Dendritic cell treated with granulocyte-macrophage colony-stimulating factor and Interleukin-4, amounts not matched to agents 40 ng/mL and 50 ng/mL, for 4 days (primary cell): Measurements from ENCODE around the gene PTHLH.

Experiments used
- H3K27ac Mint-ChIP-seq: one replicate; pipeline ENCODE4 v1.8.0; 2022; ENCODE audit warnings: mild to moderate bottlenecking, mixed read lengths
- H3K27me3 Mint-ChIP-seq: one replicate; pipeline ENCODE4 v1.8.0; 2022; ENCODE audit warnings: mild to moderate bottlenecking, mixed read lengths
- H3K36me3 Mint-ChIP-seq: one replicate; pipeline ENCODE4 v1.8.0; 2022; ENCODE audit warnings: low read depth, mixed read lengths
- H3K4me1 Mint-ChIP-seq: one replicate; pipeline ENCODE4 v1.8.0; 2022; ENCODE audit warnings: low read depth, mixed read lengths
- H3K4me3 Mint-ChIP-seq: one replicate; pipeline ENCODE4 v1.8.0; 2022; ENCODE audit warnings: mild to moderate bottlenecking, moderate library complexity, mixed read lengths
- H3K9me3 Mint-ChIP-seq: one replicate; pipeline ENCODE4 v1.8.0; 2022; ENCODE audit warnings: mixed read lengths
- intact Hi-C: fragments of 100-400 bp; cut with micrococcal nuclease; formaldehyde crosslinking; loops from one replicate; pipeline ENCODE4 v1.15.0; 2022

Gene PTHLH

GRCh38 chr12:27940756-27941402, 31.7 kb downstream of the PTHLH start:
- no peaks in the 10 kb centered on the region for H3K9me3 Mint-ChIP-seq
- intact Hi-C loops: loop anchor here (2.0 kb wide), 1 partner anchor 208 kb away; no protein-coding TSS in a partner anchor
- peaks cover 13% of the 10 kb centered on the region for H3K4me1 Mint-ChIP-seq
- peaks cover 3% of the 10 kb centered on the region for H3K27me3 Mint-ChIP-seq
- no peak overlapping the region for H3K4me3 Mint-ChIP-seq
- H3K27ac Mint-ChIP-seq: no peak overlapping the region
- no peaks in the 10 kb centered on the region for H3K36me3 Mint-ChIP-seq

GRCh38 chr12:27940245-27940644, 32.3 kb downstream of the PTHLH start:
- Mint-ChIP-seq H3K4me1 (peaks cover 13% of the 10 kb centered on the region), H3K27me3 (peaks cover 3% of the 10 kb centered on the region), H3K27ac (no peak overlapping the region), H3K9me3 (no peaks in the 10 kb centered on the region), H3K4me3 (no peak overlapping the region), H3K36me3 (no peaks in the 10 kb centered on the region)
- intact Hi-C loops: loop anchor here (2.0 kb wide), 1 partner anchor 207 kb away; no protein-coding TSS in a partner anchor

GRCh38 chr12:27937768-27938167, 34.8 kb downstream of the PTHLH start:
- intact Hi-C loops: no loop called here
- peaks cover 13% of the 10 kb centered on the region for H3K4me1 Mint-ChIP-seq
- no peaks in the 10 kb centered on the region for H3K9me3 Mint-ChIP-seq
- H3K4me3 Mint-ChIP-seq: no peak overlapping the region
- H3K27me3 Mint-ChIP-seq: peaks cover 3% of the 10 kb centered on the region
- no peaks in the 10 kb centered on the region for H3K36me3 Mint-ChIP-seq
- no peak overlapping the region for H3K27ac Mint-ChIP-seq

- Mint-ChIP-seq H3K9me3 (no peaks in the 10 kb centered on the region), H3K27me3 (no peaks in the 10 kb centered on the region), H3K27ac (no peak overlapping the region), H3K4me1 (peaks cover 13% of the 10 kb centered on the region), H3K36me3 (no peaks in the 10 kb centered on the region), H3K4me3 (no peak overlapping the region)
- intact Hi-C loops: no loop called here
Measured at GRCh38 chr12:27936196-27936595, 36.3 kb downstream of the PTHLH start.

GRCh38 chr12:27934276-27934675, 38.3 kb downstream of the PTHLH start:
- intact Hi-C loops: no loop called here
- peaks cover 13% of the 10 kb centered on the region for H3K4me1 Mint-ChIP-seq
- no peak overlapping the region for H3K4me3 Mint-ChIP-seq
- no peak overlapping the region for H3K27ac Mint-ChIP-seq
- no peaks in the 10 kb centered on the region for H3K9me3 Mint-ChIP-seq
- peaks cover 2% of the 10 kb centered on the region for H3K27me3 Mint-ChIP-seq
- no peaks in the 10 kb centered on the region for H3K36me3 Mint-ChIP-seq

GRCh38 chr12:27931390-27931789, 41.1 kb downstream of the PTHLH start:
- intact Hi-C loops: no loop called here
- Mint-ChIP-seq H3K9me3 (no peaks in the 10 kb centered on the region), H3K4me1 (no peaks in the 10 kb centered on the region), H3K36me3 (no peaks in the 10 kb centered on the region), H3K4me3 (no peak overlapping the region), H3K27ac (no peak overlapping the region), H3K27me3 (peaks cover 5% of the 10 kb centered on the region)

- H3K9me3 Mint-ChIP-seq: no peaks in the 10 kb centered on the region
- no peaks in the 10 kb centered on the region for H3K4me1 Mint-ChIP-seq
- peaks cover 6% of the 10 kb centered on the region for H3K27me3 Mint-ChIP-seq
- intact Hi-C loops: no loop called here
- H3K36me3 Mint-ChIP-seq: no peaks in the 10 kb centered on the region
- H3K4me3 Mint-ChIP-seq: no peak overlapping the region
- H3K27ac Mint-ChIP-seq: no peak overlapping the region
Measured at GRCh38 chr12:27927347-27927746, 45.2 kb downstream of the PTHLH start.

GRCh38 chr12:27924350-27925135, 48.0 kb downstream of the PTHLH start:
- Mint-ChIP-seq H3K9me3 (no peaks in the 10 kb centered on the region), H3K4me3 (no peak overlapping the region), H3K27me3 (peaks cover 5% of the 10 kb centered on the region), H3K27ac (no peak overlapping the region), H3K4me1 (no peaks in the 10 kb centered on the region), H3K36me3 (no peaks in the 10 kb centered on the region)
- intact Hi-C loops: no loop called here

- Mint-ChIP-seq H3K27ac (no peak overlapping the region), H3K4me1 (no peaks in the 10 kb centered on the region), H3K9me3 (no peaks in the 10 kb centered on the region), H3K4me3 (no peak overlapping the region), H3K27me3 (peaks cover 2% of the 10 kb centered on the region), H3K36me3 (no peaks in the 10 kb centered on the region)
- intact Hi-C loops: no loop called here
Measured at GRCh38 chr12:27922531-27923139, 49.9 kb downstream of the PTHLH start.

GRCh38 chr12:27919671-27920235, 52.8 kb downstream of the PTHLH start:
- H3K27ac Mint-ChIP-seq: no peak overlapping the region
- H3K27me3 Mint-ChIP-seq: peaks cover 2% of the 10 kb centered on the region
- intact Hi-C loops: no loop called here
- H3K4me1 Mint-ChIP-seq: no peaks in the 10 kb centered on the region
- H3K4me3 Mint-ChIP-seq: no peak overlapping the region
- no peaks in the 10 kb centered on the region for H3K36me3 Mint-ChIP-seq
- H3K9me3 Mint-ChIP-seq: peaks cover 8% of the 10 kb centered on the region

- Mint-ChIP-seq H3K27me3 (no peaks in the 10 kb centered on the region), H3K4me3 (no peak overlapping the region), H3K4me1 (no peaks in the 10 kb centered on the region), H3K36me3 (no peaks in the 10 kb centered on the region), H3K9me3 (peaks cover 17% of the 10 kb centered on the region), H3K27ac (no peak overlapping the region)
- intact Hi-C loops: no loop called here
Measured at GRCh38 chr12:27915536-27915935, 57.0 kb downstream of the PTHLH start.

- no peaks in the 10 kb centered on the region for H3K36me3 Mint-ChIP-seq
- intact Hi-C loops: no loop called here
Measured at GRCh38 chr12:27915021-27915420, 57.5 kb downstream of the PTHLH start.

GRCh38 chr12:27913999-27914614, 58.4 kb downstream of the PTHLH start:
- H3K36me3 Mint-ChIP-seq: no peaks in the 10 kb centered on the region

More at GRCh38 chr12:27915021-27915420, 57.5 kb downstream of the PTHLH start:
- no peak overlapping the region for H3K27ac Mint-ChIP-seq
- H3K9me3 Mint-ChIP-seq: peaks cover 17% of the 10 kb centered on the region
- no peaks in the 10 kb centered on the region for H3K27me3 Mint-ChIP-seq
- H3K4me1 Mint-ChIP-seq: no peaks in the 10 kb centered on the region
- H3K4me3 Mint-ChIP-seq: no peak overlapping the region

GRCh38 chr12:27911397-27911796, 61.1 kb downstream of the PTHLH start:
- intact Hi-C loops: no loop called here
- no peaks in the 10 kb centered on the region for H3K4me1 Mint-ChIP-seq
- H3K27ac Mint-ChIP-seq: no peak overlapping the region
- no peak overlapping the region for H3K4me3 Mint-ChIP-seq
- no peaks in the 10 kb centered on the region for H3K27me3 Mint-ChIP-seq
- H3K9me3 Mint-ChIP-seq: peaks cover 17% of the 10 kb centered on the region
- H3K36me3 Mint-ChIP-seq: no peaks in the 10 kb centered on the region

More at GRCh38 chr12:27913999-27914614, 58.4 kb downstream of the PTHLH start:
- Mint-ChIP-seq H3K9me3 (peaks cover 17% of the 10 kb centered on the region), H3K27me3 (no peaks in the 10 kb centered on the region), H3K27ac (no peak overlapping the region), H3K4me3 (no peak overlapping the region), H3K4me1 (no peaks in the 10 kb centered on the region)
- intact Hi-C loops: no loop called here
